ENCODE results near the gene TMC1.

TMC1 gene

GRCh38 chr9:72575666-72576065 lies 54.3 kb downstream of the TMC1 start:
- no peak for DNase-seq (ENCODE audit: low read depth in 2 of 2)

GRCh38 chr9:72576087-72576486 lies 54.7 kb downstream of the TMC1 start:
- no peak for DNase-seq (ENCODE audit: low read depth in 2 of 2)

DNA sequence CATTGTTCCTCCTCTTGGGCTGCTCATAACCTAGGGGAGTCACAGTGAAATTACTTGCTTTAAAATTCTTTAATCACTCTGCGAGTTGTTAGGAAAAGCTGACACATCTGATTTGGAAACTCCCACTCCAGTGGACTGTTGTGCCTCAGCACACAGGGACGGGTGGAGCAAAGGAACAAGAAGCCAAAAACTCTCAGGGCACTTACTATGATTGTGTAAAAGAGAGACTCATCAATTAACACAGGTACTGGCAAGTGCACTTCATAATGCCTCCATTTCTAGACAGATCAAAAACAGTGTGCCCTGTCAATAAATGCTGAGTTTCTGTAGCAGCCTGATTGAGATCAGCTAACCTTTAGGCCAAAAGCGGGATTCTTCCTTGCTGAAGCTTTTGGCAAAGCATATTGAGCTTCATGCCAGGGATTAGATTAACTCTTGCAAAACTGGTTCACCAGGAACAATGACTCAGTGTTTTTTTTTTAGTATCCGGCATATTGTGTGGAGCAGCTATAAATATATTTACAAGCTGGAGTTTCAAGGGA lies 55.9 kb downstream of the TMC1 start:
- DNase-seq (ENCODE audit: low read depth in 2 of 2): no peak

DNA sequence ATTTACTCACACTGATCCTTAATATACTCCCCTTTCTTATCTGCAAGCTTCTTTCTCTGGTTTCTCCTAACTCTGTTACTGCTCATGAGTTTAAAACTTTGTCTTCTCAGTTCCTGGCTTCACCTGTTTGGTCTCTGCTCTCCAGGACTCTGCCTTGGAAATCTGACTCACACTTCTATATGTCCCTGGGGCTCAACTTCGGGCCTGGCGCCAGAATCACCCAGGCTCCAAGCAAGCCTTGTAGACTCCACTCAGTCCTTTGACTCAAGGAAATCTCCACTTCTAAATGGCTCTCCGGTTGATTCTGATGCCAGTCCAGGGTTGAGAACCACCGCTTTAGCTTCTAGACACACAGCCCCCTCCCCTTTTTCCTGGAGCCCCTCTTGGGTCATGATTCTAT lies 57.8 kb downstream of the TMC1 start:
- no peak for DNase-seq (ENCODE audit: low read depth in 2 of 2)

DNA sequence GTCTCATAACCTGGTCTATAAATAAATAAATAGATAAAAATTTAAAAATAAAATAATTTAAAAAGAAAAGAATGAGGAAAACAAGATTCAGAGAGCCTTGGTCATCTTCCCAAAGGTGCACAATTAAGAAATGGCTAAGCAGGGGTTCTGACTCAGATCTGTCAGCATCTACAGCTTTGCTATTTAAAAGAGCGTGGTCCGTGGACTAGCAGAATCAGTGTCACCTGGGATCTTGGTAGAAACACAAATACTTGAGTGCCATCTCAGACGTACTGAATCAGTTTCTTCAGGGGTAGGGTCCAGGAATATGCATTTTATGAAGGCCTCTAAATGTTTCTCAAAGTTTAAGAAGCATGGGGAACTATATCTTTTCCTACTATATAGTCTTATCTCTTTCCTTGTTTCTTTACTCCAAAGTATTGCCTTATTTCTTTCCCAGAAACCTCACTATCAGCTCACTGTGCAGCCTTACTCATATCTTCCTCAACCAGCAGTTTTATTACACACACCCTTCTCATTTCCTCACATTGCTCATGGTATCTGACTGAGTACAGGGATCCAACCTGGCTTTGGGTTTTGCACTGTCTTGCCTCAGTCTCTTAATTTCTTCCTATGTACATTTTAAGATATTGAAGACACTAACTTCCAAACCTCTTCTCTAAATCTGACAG lies 58.6 kb downstream of the TMC1 start:
- no peak for DNase-seq (ENCODE audit: low read depth in 2 of 2)

DNA sequence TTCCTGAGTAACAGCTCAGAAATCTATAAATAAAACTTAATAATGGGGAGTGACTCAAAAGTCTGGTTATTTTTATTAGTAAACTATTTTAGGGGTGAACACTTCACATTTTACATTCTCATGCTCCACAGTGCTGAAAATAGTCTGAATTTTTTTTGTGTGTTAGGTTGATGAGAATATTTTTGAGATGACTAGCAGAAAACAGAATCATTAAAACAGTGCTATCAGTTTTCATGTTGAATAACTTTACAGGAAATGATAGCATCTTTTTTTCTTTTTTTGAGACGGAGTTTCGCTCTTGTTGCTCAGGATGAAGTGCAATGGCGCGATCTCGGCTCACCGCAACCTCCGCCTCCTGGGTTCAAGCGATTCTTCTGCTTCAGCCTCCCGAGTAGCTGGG lies 60.3 kb downstream of the TMC1 start:
- DNase-seq (ENCODE audit: low read depth in 2 of 2): no peak

- DNase-seq (ENCODE audit: low read depth in 2 of 2): no peak
Measured at GRCh38 chr9:72583370-72583769, 62.0 kb downstream of the TMC1 start.

DNA sequence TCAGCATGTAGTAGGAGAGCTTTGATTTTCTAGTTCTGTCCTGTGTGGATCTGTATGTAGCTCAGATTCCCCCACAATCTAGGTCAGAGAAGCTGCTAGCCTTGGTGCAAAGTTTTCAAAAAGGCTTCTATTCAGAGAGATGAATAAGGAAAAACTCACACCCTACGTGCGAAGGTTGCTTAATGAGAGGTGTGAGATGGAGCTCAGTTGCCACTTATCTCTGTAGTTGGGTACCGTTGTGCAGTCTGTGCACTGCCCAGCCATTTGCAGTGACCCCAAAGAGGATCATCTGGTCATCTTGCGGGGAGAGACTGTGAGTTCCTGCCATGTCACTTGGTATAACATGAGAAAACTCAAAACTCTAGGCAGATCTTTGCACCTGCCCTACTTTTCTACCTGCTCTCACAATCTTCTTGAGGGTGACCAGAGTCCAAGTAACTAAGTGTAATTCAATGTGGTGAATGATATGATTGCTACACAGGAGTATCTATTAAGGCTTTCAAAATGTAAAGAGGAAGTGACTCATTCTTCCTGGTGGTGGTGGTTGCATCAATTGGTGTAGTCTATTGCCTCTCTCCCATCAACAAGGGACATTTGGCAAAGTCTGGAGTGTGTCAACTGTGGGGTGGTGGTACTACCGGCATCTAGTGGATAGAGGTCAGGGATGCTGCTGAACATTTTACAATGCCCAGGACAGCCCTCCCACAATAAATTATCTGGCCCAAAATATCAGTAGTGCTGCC lies 65.2 kb downstream of the TMC1 start:
- DNase-seq (ENCODE audit: low read depth in 2 of 2): no peak

- DNase-seq (ENCODE audit: low read depth in 2 of 2): no peak
Measured at GRCh38 chr9:72588336-72588735, 66.9 kb downstream of the TMC1 start.

GRCh38 chr9:72589667-72590521 lies 68.5 kb downstream of the TMC1 start:
- DNase-seq (ENCODE audit: low read depth in 2 of 2): no peak

GRCh38 chr9:72590824-72591223 lies 69.4 kb downstream of the TMC1 start:
- DNase-seq (ENCODE audit: low read depth in 2 of 2): no peak

DNA sequence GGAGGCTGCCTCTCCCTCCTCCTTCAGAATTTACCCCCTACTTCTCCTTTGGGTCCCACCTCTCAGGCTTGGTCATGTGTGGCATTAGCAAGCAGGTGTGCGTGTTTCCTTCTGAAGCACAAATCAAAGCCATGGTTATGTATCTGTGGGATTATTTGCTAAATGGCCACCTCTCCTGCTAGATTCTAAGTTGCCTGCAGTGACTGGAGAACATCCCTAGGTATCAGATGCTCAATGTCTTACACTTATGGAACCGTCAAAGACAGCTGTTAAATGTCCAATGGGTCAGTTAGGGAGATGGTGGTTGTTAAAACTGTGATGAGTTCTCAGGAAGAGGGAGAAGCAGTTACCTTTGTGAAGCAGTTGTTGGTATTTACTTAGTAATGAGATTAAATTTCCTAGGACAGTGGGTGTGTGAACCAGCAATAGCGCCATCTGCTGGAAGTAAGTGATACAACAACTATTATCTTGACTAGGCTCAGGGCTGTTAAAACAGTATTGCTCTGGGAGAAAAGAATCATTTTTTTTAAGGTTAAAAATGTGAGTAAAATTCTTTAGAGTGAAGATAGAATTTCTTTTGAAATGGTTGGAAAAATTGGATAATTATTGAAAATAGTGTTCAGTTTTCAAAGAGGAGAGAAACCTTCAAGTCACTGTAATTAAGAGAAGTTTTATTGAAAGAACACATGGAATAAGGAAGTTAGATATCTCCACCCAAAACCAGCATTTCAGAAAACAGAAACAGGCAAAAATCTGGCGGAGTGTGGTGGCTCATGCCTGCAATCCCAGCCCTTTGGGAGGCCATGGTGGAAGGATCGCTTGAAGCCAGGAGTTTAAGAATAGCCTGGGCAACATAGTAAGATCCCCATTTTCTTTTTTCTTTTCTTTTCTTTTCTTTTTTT lies 71.3 kb downstream of the TMC1 start:
- DNase-seq (ENCODE audit: low read depth in 2 of 2): no peak

- DNase-seq (ENCODE audit: low read depth in 2 of 2): no peak
Measured at GRCh38 chr9:72596451-72597180, 75.2 kb downstream of the TMC1 start.

DNA sequence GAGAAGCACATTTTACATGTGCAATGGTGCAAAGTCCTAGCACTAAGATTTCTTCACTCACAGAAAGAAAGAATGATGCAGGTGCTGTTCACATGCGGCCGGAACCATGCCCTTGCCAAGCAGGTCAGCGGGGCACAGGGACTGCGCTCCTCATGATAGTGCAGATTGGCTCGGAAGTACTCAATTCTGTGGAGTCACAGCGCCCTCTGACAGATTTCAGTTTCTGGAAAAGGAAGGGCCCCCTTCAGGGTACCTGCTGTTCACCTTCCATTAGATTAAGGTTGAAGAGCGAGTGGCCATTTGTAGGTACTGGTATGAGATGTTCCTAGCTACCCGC lies 75.7 kb downstream of the TMC1 start:
- DNase-seq (ENCODE audit: low read depth in 2 of 2): no peak

DNA sequence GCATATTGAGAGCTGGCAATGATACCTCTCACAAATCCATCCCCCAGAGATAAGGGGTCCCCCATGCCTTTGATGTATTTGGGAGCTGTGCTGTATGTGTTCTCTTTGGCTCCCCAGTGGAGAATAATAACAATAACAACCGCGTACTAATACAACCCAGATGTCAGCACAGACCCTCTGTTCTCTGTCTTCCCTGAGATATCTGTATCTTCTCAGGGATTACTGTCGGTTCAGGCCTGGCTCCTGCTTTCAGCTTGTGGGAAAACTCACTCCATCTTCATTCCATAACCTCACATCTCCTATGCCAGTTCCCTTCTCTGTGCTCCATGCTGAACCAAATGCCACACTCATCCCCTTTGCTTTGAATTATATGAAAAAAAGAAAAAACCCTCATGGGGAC lies 76.2 kb downstream of the TMC1 start:
- DNase-seq (ENCODE audit: low read depth in 2 of 2): no peak

GRCh38 chr9:72598639-72599038 lies 77.2 kb downstream of the TMC1 start:
- DNase-seq (ENCODE audit: low read depth in 2 of 2): no peak

DNA sequence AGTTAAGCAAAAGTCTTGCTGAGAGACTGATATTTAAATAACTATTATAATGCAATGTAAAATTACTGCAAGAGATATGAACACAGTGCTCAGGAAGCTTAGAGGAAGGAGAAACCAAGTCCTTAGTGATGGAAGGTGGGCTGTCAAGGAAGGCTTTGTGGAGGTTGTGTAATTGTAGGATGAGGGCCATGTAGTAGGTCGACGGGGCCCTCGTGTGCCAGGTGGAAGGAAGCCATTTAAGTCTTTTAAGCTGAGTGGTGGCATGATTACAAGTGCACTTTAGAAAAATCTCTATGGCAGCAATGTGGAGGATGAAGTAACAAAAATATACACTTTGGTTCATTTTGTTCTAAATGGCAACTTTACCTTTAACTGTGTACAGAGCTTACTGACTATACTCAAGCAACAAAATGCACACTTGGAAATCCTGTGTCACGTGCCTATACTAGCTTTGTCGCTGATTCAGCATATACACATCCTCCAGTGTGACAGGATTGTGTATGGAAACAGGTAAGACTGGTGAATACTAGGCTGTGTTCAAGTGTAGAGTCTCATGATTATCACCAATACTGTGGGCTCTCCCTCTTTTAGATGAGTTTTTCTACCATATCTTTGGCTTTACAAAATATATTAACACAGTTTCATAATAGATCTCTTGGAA lies 78.6 kb downstream of the TMC1 start:
- no peak for DNase-seq (ENCODE audit: low read depth in 2 of 2)

DNA sequence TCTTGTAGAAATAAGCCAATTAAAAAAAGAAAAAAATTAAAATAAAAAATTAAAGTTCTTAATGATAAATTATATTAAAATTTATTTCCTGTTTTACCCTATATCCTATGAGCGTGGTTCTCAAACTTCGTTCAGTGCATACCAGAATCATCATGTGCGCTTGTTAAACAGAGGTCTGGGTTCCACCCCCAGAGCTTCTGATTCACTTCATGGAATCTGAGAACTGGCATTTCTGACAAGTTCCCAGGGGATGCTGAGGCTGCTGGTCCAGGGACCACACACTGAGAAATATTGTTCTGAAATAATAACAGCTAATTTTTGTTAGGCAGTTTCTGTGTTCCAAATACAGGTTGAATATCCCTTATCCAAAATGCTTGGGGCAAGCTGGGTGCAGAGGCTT lies 79.3 kb downstream of the TMC1 start:
- DNase-seq (ENCODE audit: low read depth in 2 of 2): no peak

- DNase-seq (ENCODE audit: low read depth in 2 of 2): no peak
Measured at GRCh38 chr9:72601615-72602014, 80.2 kb downstream of the TMC1 start.

- no peak for DNase-seq (ENCODE audit: low read depth in 2 of 2)
Measured at GRCh38 chr9:72612449-72612848, 91.0 kb downstream of the TMC1 start.

Measured in stimulated activated CD8-positive, alpha-beta memory T cell treated with anti-CD3 and anti-CD28 coated beads, Interleukin-2, amount 100 ng/mL, for 1 hour (primary cell).